A549 (cell line): ENCODE results near the gene LMAN2L. TPM values are rescaled to one million over a fixed set of nuclear protein-coding genes. Genes with fewer than 3 reads are reported as not detected.

Source experiments
- ATAC-seq, 2 experiments: fragments of 200-7000 bp in 1 of 2; fragments of >200 bp in 1 of 2; cut with Nextera tagmentation in 1 of 2; cut with Tn5 transposase in 1 of 2; 3 replicates each; pipeline versions ENCODE4 v1.8.0 to v1.9.1; 2018 to 2020; ENCODE audit warnings: mild to moderate bottlenecking in 1 of 2, moderate library complexity in 1 of 2
- CTCF ChIA-PET: fragments of 300-600 bp; sonication (Branson Sonifier 250); formaldehyde crosslinking; extraction: SDS; loops from one replicate; lab custom pipeline; 2021; ENCODE audit warnings: antibody characterized with exemption, inconsistent platforms; lab: Yijun Ruan, JAX
- POLR2A ChIA-PET: fragments of 350-600 bp; formaldehyde crosslinking; extraction: SDS; loops from one replicate; lab custom pipeline; 2021; ENCODE audit warnings: antibody characterized with exemption, inconsistent platforms; lab: Yijun Ruan, JAX
- DNase-seq, 2 experiments: peaks; one replicate each; pipeline versions ENCODE4 v3.0.0 to v3.0.0-alpha.2; 2011 to 2016; ENCODE audit warnings: low read depth in 1 of 2, low spot score in 1 of 2
- FAIRE-seq: peaks from 2 replicates; lab custom pipeline; 2011; peaks lifted over from hg19 to GRCh38; lab: Jason Lieb, UNC
- H3K27ac ChIP-seq, 2 experiments: fragments of >200 bp; sonication (Bioruptor Twin); formaldehyde crosslinking; 3 replicates each; pipeline ENCODE4 v1.5.1; 2016 to 2017
- H3K4me1 ChIP-seq: fragments of >200 bp; sonication (Bioruptor Twin); formaldehyde crosslinking; 3 replicates; pipeline ENCODE4 v1.6.1; 2016
- H3K4me2 ChIP-seq: fragments of >200 bp; sonication (Bioruptor Twin); formaldehyde crosslinking; 3 replicates; pipeline ENCODE4 v1.6.1; 2016
- H3K4me3 ChIP-seq: fragments of >200 bp; sonication (Bioruptor Twin); formaldehyde crosslinking; 3 replicates; pipeline ENCODE4 v1.5.1; 2016
- H3K9me3 ChIP-seq: fragments of >200 bp; sonication (Bioruptor Twin); formaldehyde crosslinking; 3 replicates; pipeline ENCODE4 v1.6.1; 2016
- BCL3 ChIP-seq: fragments of >200 bp; sonication (Bioruptor Twin); formaldehyde crosslinking; IDR thresholded peaks from 3 replicates; pipeline ENCODE4 v1.6.1; 2016
- BHLHE40 ChIP-seq: IDR thresholded peaks from 2 replicates; pipeline ENCODE4 v1.6.1; 2012; ENCODE audit warnings: low read depth, low read length, inconsistent platforms
- CHD2 ChIP-seq: fragments of 150-350 bp; IDR thresholded peaks from 2 replicates; pipeline ENCODE4 v1.6.1; 2014; ENCODE audit warnings: low read length; ENCODE audit not compliant: partially characterized antibody
- CTCF ChIP-seq: fragments of >200 bp; sonication (Bioruptor Twin); formaldehyde crosslinking; IDR thresholded peaks from 3 replicates; pipeline ENCODE4 v1.5.1; 2016
- E2F6 ChIP-seq: IDR thresholded peaks from 2 replicates; pipeline ENCODE4 v1.6.1; 2012; ENCODE audit warnings: low read depth, borderline replicate concordance
- ESRRA ChIP-seq: fragments of 150-350 bp; IDR thresholded peaks from 2 replicates; pipeline ENCODE4 v1.6.1; 2014; ENCODE audit warnings: mild to moderate bottlenecking, low read length, borderline replicate concordance
- FOSL2 ChIP-seq, 2 experiments: fragments of 450-650 bp in 1 of 2; fragments of >200 bp in 1 of 2; sonication (Bioruptor Twin) in 1 of 2; formaldehyde crosslinking; IDR thresholded peaks; 2 replicates each; pipeline versions ENCODE4 v1.5.0 to v1.6.1; 2016 to 2020; ENCODE audit warnings: mild to moderate bottlenecking in 1 of 2, moderate library complexity in 1 of 2
- HDAC2 ChIP-seq: fragments of 200-600 bp; sonication (generic); IDR thresholded peaks from 2 replicates; pipeline ENCODE4 v1.6.1; 2016
- HOXB13 ChIP-seq: fragments of 250-450 bp; sonication (Bioruptor Pico); IDR thresholded peaks from 2 replicates; pipeline ENCODE4 v1.5.0; 2020; ENCODE audit warnings: low read depth, mild to moderate bottlenecking, moderate library complexity
- JUN ChIP-seq, 2 experiments: fragments of >200 bp; sonication (Bioruptor Twin); formaldehyde crosslinking; IDR thresholded peaks; 2 replicates in 1 of 2; 3 replicates in 1 of 2; pipeline ENCODE4 v1.6.1; 2016 to 2017
- KDM5A ChIP-seq: fragments of 200-600 bp; sonication (generic); IDR thresholded peaks from 2 replicates; pipeline ENCODE4 v1.6.1; 2016; ENCODE audit warnings: antibody characterized with exemption, mild to moderate bottlenecking
- MAX ChIP-seq: IDR thresholded peaks from 2 replicates; pipeline ENCODE4 v1.6.1; 2012
- NPAS2 ChIP-seq: fragments of 250-450 bp; sonication (Bioruptor Pico); IDR thresholded peaks from 2 replicates; pipeline ENCODE4 v1.8.0; 2022; ENCODE audit warnings: mild to moderate bottlenecking, moderate library complexity, borderline replicate concordance
- POLR2A ChIP-seq: IDR thresholded peaks from 2 replicates; pipeline ENCODE4 v1.6.1; 2012; ENCODE audit warnings: mild to moderate bottlenecking, low read length
- RAD21 ChIP-seq, 2 experiments: fragments of >200 bp in 1 of 2; sonication (Bioruptor Twin) in 1 of 2; formaldehyde crosslinking in 1 of 2; IDR thresholded peaks in 1 of 2; conservative IDR thresholded peaks in 1 of 2; 2 replicates in 1 of 2; 3 replicates in 1 of 2; pipeline ENCODE4 v1.6.1; 2012 to 2018; ENCODE audit warnings: inconsistent platforms in 1 of 2
- REST ChIP-seq: fragments of 200-600 bp; sonication (generic); IDR thresholded peaks from 2 replicates; pipeline ENCODE4 v1.6.1; 2016; ENCODE audit warnings: antibody characterized with exemption, mild to moderate bottlenecking, moderate library complexity
- RFX5 ChIP-seq: fragments of 450-650 bp; IDR thresholded peaks from 2 replicates; pipeline ENCODE4 v1.7.1; 2014; ENCODE audit warnings: antibody characterized with exemption, mild to moderate bottlenecking, moderate library complexity
- SMC3 ChIP-seq: fragments of >200 bp; sonication (Bioruptor Twin); formaldehyde crosslinking; IDR thresholded peaks from 3 replicates; pipeline ENCODE4 v1.6.1; 2018; ENCODE audit warnings: inconsistent platforms
- TP53 ChIP-seq: fragments of 250-450 bp; sonication (Bioruptor Pico); IDR thresholded peaks from 2 replicates; pipeline ENCODE4 v1.5.0; 2021; ENCODE audit warnings: mild to moderate bottlenecking, moderate library complexity
- ZC3H11A ChIP-seq: fragments of 450-650 bp; IDR thresholded peaks from 2 replicates; pipeline ENCODE4 v1.6.1; 2014; ENCODE audit warnings: antibody characterized with exemption, mild to moderate bottlenecking
- ZNF302 ChIP-seq: fragments of 250-450 bp; sonication (Bioruptor Pico); IDR thresholded peaks from 2 replicates; pipeline ENCODE4 v1.9.0; 2021; ENCODE audit warnings: inconsistent platforms, mild to moderate bottlenecking, moderate library complexity
- WGBS: methylation state at CpG from one replicate; pipeline ENCODE4 v1.1.6; 2017; ENCODE audit errors: missing lambda C conversion rate; 5-methylcytosine and 5-hydroxymethylcytosine counted together
- polyA plus RNA-seq, 4 experiments: library from polyadenylated mRNA; depleted of rRNA in 3 of 4; stranded (reverse); fragments of >200 nt; fragmentation: RNase III in 1 of 4; extraction: RNeasy Plus Mini Kit Qiagen cat#74134 plus additional on column Dnase treatment in 1 of 4; gene quantifications; 2 replicates in 3 of 4; 3 replicates in 1 of 4; pipeline ENCODE4 v1.2.3, GENCODE V29; 2011 to 2017

Gene LMAN2L
- polyA plus RNA-seq, 2 of the 4 experiments (the other 2 are of a cell fraction) = 24.3 to 28.0 TPM

- peak; percentile 83 for TF ChIP-seq CTCF
- peak; percentile 77; the same call in 2 of the 3 replicates for TF ChIP-seq SMC3
- TF ChIP-seq MAX = peak; percentile 44; the same call in 1 of the 2 replicates
- TF ChIP-seq KDM5A = peak; percentile 60; the same call in 1 of the 2 replicates
- TF ChIP-seq BHLHE40 = no peak
- no peak for TF ChIP-seq FOSL2 (IDR thresholded peaks at IDR 0.05)
- TF ChIP-seq FOSL2 (CRISPR knock-in tag; IDR thresholded peaks at IDR 0.05) = no peak
- TF ChIP-seq NPAS2 (CRISPR knock-in tag) = 0 out of 2 replicates have a peak, but pooled peaks have one; percentile 12
- TF ChIP-seq ZNF302 (CRISPR knock-in tag) = no peak
- TF ChIP-seq JUN (IDR thresholded peaks at IDR 0.05) = peak in 1 of 2 experiments; percentile 5; a peak in 2 of 5 replicates
- peak in 1 of 2 experiments; percentile 68; a peak in 3 of 5 replicates for TF ChIP-seq RAD21 (conservative IDR thresholded peaks at IDR 0.05 in 1 of 2, IDR thresholded peaks at IDR 0.05 in 1 of 2)
- peak in 1 of 2 experiments; percentile 42 for DNase-seq
- ATAC-seq = peak; percentile 5 to 26; a peak in 4 of 6 replicates
- Histone ChIP-seq H3K4me1 (peaks cover 38% of the 10 kb centered on the region), H3K4me3 (peak overlapping the region; percentile 55), H3K4me2 (peak overlapping the region; percentile 75), H3K27ac (peak overlapping the region; percentile 80 to 93), H3K9me3 (no peaks in the 10 kb centered on the region)
- ChIA-PET POLR2A (interaction anchor here (0.8 to 2.3 kb wide), 7 partner anchors 37 to 211 kb away, joined by 3 to 18 read pairs (median 4); partner anchors contain the start of genes CNNM3 and KANSL3), CTCF (interaction anchor here (0.5 to 13.2 kb wide), 49 partner anchors 9 to 354 kb away, joined by 3 to 186 read pairs (median 4); partner anchors contain the start of genes ARID5A, CNNM3 and KANSL3)
- no peak for FAIRE-seq
- WGBS = 59% methylated on average over 30 of the region's 59 CpGs
Measured at GRCh38 chr2:96760986-96761832, 21.3 kb upstream of the LMAN2L start.

- ChIA-PET CTCF (interaction anchor here (0.7 to 13.2 kb wide), 39 partner anchors 9 to 223 kb away, joined by 3 to 186 read pairs (median 4); partner anchors contain the start of genes ARID5A, CNNM3 and KANSL3), POLR2A (interaction anchor here (0.7 to 2.3 kb wide), 8 partner anchors 37 to 210 kb away, joined by 3 to 18 read pairs (median 4); partner anchors contain the start of genes CNNM3 and KANSL3)
- no peak for FAIRE-seq
- peak; percentile 94 for TF ChIP-seq MAX
- TF ChIP-seq HOXB13 = peak; percentile 38; the same call in 1 of the 2 replicates
- peak in 1 of 2 experiments; percentile 72; a peak in 1 of 5 replicates for TF ChIP-seq JUN (IDR thresholded peaks at IDR 0.05)
- peak; percentile 43 for TF ChIP-seq CHD2
- TF ChIP-seq HDAC2 = no peak
- TF ChIP-seq ESRRA = no peak
- peak; percentile 87; the same call in 2 of the 3 replicates for TF ChIP-seq BCL3
- TF ChIP-seq REST = 0 out of 2 replicates have a peak, but pooled peaks have one; percentile 26
- no peak for TF ChIP-seq BHLHE40
- TF ChIP-seq E2F6 = peak; percentile 89
- 0 out of 2 replicates have a peak, but pooled peaks have one; percentile 50 for TF ChIP-seq TP53 (CRISPR knock-in tag)
- no peak for TF ChIP-seq RFX5
- TF ChIP-seq POLR2A = peak; percentile 92
- TF ChIP-seq ZC3H11A = no peak
- Histone ChIP-seq H3K27ac (peak within 1 kb of the TSS; percentile 80 to 93), H3K4me2 (peak within 1 kb of the TSS; percentile 75), H3K4me1 (peaks cover 38% of the 10 kb centered on the region), H3K9me3 (no peaks in the 10 kb centered on the region), H3K4me3 (peak within 1 kb of the TSS; percentile 55)
- 23% methylated on average over 13 of the region's 62 CpGs for WGBS
- peak; percentile 86 to 93 for DNase-seq
- ATAC-seq = peak; percentile 93 to 95
Measured at GRCh38 chr2:96760036-96760985, 20.4 kb upstream of the LMAN2L start, which contains the start of gene CNNM4. TSS of gene CNNM4 (plus strand) at chr2:96760902. CDS start at chr2:96761000, 98 bp downstream.
